IMR-90 (cell line): Measurements from ENCODE around the gene ILF2.

ENCODE experiments used
- POLR2A ChIP-seq: IDR thresholded peaks from 2 replicates; pipeline ENCODE4 v1.6.1; 2012; ENCODE audit warnings: mild to moderate bottlenecking, low read depth, low read length
- RCOR1 ChIP-seq: IDR thresholded peaks from 2 replicates; pipeline ENCODE4 v1.6.1; 2012; ENCODE audit warnings: mild to moderate bottlenecking, low read length, improper control_type of control experiment; ENCODE audit not compliant: insufficient replicate concordance
- SMC3 ChIP-seq: fragments of 150-350 bp; IDR thresholded peaks from 2 replicates; pipeline ENCODE4 v1.6.1; 2016; ENCODE audit warnings: low read depth, mild to moderate bottlenecking, antibody characterized with exemption, low read length, moderate library complexity
- TF ChIP-seq, protein P1 (sequence below): conservative IDR thresholded peaks from 2 replicates; pipeline ENCODE4 v1.5.1; 2012; ENCODE audit warnings: mild to moderate bottlenecking, low read depth, low read length, improper control_type of control experiment
- TF ChIP-seq, protein P2 (sequence below): fragments of 150-350 bp; IDR thresholded peaks from 2 replicates; pipeline ENCODE4 v1.6.1; 2016; ENCODE audit warnings: low read depth, mild to moderate bottlenecking, low read length, moderate library complexity, borderline replicate concordance

- TF ChIP-seq POLR2A: no peak
- TF ChIP-seq, protein P1, sequence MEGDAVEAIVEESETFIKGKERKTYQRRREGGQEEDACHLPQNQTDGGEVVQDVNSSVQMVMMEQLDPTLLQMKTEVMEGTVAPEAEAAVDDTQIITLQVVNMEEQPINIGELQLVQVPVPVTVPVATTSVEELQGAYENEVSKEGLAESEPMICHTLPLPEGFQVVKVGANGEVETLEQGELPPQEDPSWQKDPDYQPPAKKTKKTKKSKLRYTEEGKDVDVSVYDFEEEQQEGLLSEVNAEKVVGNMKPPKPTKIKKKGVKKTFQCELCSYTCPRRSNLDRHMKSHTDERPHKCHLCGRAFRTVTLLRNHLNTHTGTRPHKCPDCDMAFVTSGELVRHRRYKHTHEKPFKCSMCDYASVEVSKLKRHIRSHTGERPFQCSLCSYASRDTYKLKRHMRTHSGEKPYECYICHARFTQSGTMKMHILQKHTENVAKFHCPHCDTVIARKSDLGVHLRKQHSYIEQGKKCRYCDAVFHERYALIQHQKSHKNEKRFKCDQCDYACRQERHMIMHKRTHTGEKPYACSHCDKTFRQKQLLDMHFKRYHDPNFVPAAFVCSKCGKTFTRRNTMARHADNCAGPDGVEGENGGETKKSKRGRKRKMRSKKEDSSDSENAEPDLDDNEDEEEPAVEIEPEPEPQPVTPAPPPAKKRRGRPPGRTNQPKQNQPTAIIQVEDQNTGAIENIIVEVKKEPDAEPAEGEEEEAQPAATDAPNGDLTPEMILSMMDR: no peak
- no peak for TF ChIP-seq RCOR1
- TF ChIP-seq SMC3: no peak
- TF ChIP-seq, protein P2, sequence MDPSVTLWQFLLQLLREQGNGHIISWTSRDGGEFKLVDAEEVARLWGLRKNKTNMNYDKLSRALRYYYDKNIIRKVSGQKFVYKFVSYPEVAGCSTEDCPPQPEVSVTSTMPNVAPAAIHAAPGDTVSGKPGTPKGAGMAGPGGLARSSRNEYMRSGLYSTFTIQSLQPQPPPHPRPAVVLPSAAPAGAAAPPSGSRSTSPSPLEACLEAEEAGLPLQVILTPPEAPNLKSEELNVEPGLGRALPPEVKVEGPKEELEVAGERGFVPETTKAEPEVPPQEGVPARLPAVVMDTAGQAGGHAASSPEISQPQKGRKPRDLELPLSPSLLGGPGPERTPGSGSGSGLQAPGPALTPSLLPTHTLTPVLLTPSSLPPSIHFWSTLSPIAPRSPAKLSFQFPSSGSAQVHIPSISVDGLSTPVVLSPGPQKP: no peak
Observed at GRCh38 chr1:153669606-153670005, 1.2 kb downstream of the ILF2 start.
